GM19043 (cell line): ENCODE results near the gene MRPL44.

Experiments used
- ATAC-seq: cut with Tn5 transposase; IDR thresholded peaks from one replicate; pipeline ENCODE4 v1.9.1; 2021; ENCODE audit warnings: low read depth; ENCODE audit not compliant: unreplicated experiment

MRPL44 gene

GRCh38 chr2:223957092-223957851, at the start of gene MRPL44:
MRPL44 (plus strand) TSS chr2:223957463; CDS start chr2:223957473, 10 bp downstream.
- peak; percentile 85 for ATAC-seq

GRCh38 chr2:223908304-223908998, 48.8 kb upstream of the MRPL44 start:
- ATAC-seq, result no peak

- ATAC-seq, result no peak
Observed at GRCh38 chr2:223909001-223909741, 48.1 kb upstream of the MRPL44 start.

- ATAC-seq, result no peak
Observed at GRCh38 chr2:223914324-223914723, 42.9 kb upstream of the MRPL44 start.

- no peak for ATAC-seq
Observed at GRCh38 chr2:223915071-223915470, 42.2 kb upstream of the MRPL44 start.

- ATAC-seq, result no peak
Observed at GRCh38 chr2:223916181-223916920, 40.9 kb upstream of the MRPL44 start.

GRCh38 chr2:223918671-223919134, 38.6 kb upstream of the MRPL44 start:
- no peak for ATAC-seq

- ATAC-seq, result no peak
Observed at GRCh38 chr2:223920109-223920508, 37.2 kb upstream of the MRPL44 start.

- no peak for ATAC-seq
Observed at GRCh38 chr2:223921204-223921603, 36.1 kb upstream of the MRPL44 start.

- ATAC-seq, result no peak
Observed at GRCh38 chr2:223922308-223922707, 35.0 kb upstream of the MRPL44 start.

GRCh38 chr2:223923976-223924375, 33.3 kb upstream of the MRPL44 start:
- ATAC-seq, result no peak

GRCh38 chr2:223925106-223925505, 32.2 kb upstream of the MRPL44 start:
- no peak for ATAC-seq

GRCh38 chr2:223928113-223929006, 28.9 kb upstream of the MRPL44 start:
- ATAC-seq, result no peak

GRCh38 chr2:223929571-223930102, 27.6 kb upstream of the MRPL44 start:
- ATAC-seq, result no peak

GRCh38 chr2:223930103-223930976, 26.9 kb upstream of the MRPL44 start:
- ATAC-seq, result no peak

- ATAC-seq, result no peak
Observed at GRCh38 chr2:223932816-223933800, 24.2 kb upstream of the MRPL44 start.

GRCh38 chr2:223934870-223935269, 22.4 kb upstream of the MRPL44 start:
- no peak for ATAC-seq
